ENCODE data around the gene TIE1. TPM values are rescaled to one million over a fixed set of nuclear protein-coding genes. Genes with fewer than 3 reads are reported as not detected.

The TIE1 gene
- total and polyA plus RNA-seq, 2 of the 13 experiments (the other 11 are each of a cell fraction or from before 2014, with no cell fraction given) = 0.58 to 0.84 TPM

GRCh38 chr1:43367904-43368645 is 67.3 kb downstream of the TIE1 start, which contains the start of gene ELOVL1 (continued):
- TF ChIP-seq CERS6 (CRISPR knock-in tag; IDR thresholded peaks at IDR 0.05) (no peak), ZNF143 (CRISPR knock-in tag; IDR thresholded peaks at IDR 0.05) (no peak), MTA3 (CRISPR knock-in tag; IDR thresholded peaks at IDR 0.05) (no peak), KLF11 (CRISPR knock-in tag; IDR thresholded peaks at IDR 0.05) (peak; percentile 94), TBX2 (CRISPR knock-in tag; IDR thresholded peaks at IDR 0.05; ENCODE audit: borderline replicate concordance) (peak; percentile 76; the same call in 1 of the 2 replicates), ZBTB38 (CRISPR knock-in tag; IDR thresholded peaks at IDR 0.05) (no peak; the same call in 1 of the 2 replicates), FOXJ3 (CRISPR knock-in tag; IDR thresholded peaks at IDR 0.05; ENCODE audit: borderline replicate concordance) (peak; percentile 50; the same call in 1 of the 2 replicates), ZNF816 (CRISPR knock-in tag; IDR thresholded peaks at IDR 0.05; ENCODE audit: borderline replicate concordance) (no peak; the same call in 1 of the 2 replicates), STAT6 (CRISPR knock-in tag; IDR thresholded peaks at IDR 0.05; ENCODE audit: borderline replicate concordance) (no peak), CHCHD3 (CRISPR knock-in tag; IDR thresholded peaks at IDR 0.05) (peak; percentile 34), KMT2A (CRISPR knock-in tag; IDR thresholded peaks at IDR 0.05) (peak; percentile 80), ZNF446 (CRISPR knock-in tag; IDR thresholded peaks at IDR 0.05) (peak; percentile 78; the same call in 1 of the 2 replicates), FOXP1 (IDR thresholded peaks at IDR 0.05) (no peak), FOXP1 (CRISPR knock-in tag; IDR thresholded peaks at IDR 0.05) (no peak; the same call in 1 of the 2 replicates), HNRNPK (IDR thresholded peaks at IDR 0.05; ENCODE audit: low read depth, low read length, poor library complexity, severe bottlenecking) (no peak), SIX4 (CRISPR knock-in tag; IDR thresholded peaks at IDR 0.05) (peak; percentile 33; the same call in 1 of the 2 replicates), ZNF782 (CRISPR knock-in tag; IDR thresholded peaks at IDR 0.05; ENCODE audit: borderline replicate concordance) (peak; percentile 69; the same call in 1 of the 2 replicates), HBP1 (CRISPR knock-in tag; IDR thresholded peaks at IDR 0.05; ENCODE audit: low read depth) (peak; percentile 70), JUNB (CRISPR knock-in tag; IDR thresholded peaks at IDR 0.05; ENCODE audit: borderline replicate concordance) (peak; percentile 65; the same call in 1 of the 2 replicates), HMG20B (CRISPR knock-in tag; conservative IDR thresholded peaks at IDR 0.05) (peak; percentile 60; the same call in 1 of the 2 replicates), TAF15 (IDR thresholded peaks at IDR 0.05; ENCODE audit: low read depth, low read length, poor library complexity, severe bottlenecking) (no peak), TOE1 (CRISPR knock-in tag; IDR thresholded peaks at IDR 0.05) (0 out of 2 replicates have a peak, but pooled peaks have one; percentile 55), CENPT (CRISPR knock-in tag; IDR thresholded peaks at IDR 0.05; ENCODE audit: low read depth) (peak; percentile 91)
- TF ChIP-seq, protein P1, sequence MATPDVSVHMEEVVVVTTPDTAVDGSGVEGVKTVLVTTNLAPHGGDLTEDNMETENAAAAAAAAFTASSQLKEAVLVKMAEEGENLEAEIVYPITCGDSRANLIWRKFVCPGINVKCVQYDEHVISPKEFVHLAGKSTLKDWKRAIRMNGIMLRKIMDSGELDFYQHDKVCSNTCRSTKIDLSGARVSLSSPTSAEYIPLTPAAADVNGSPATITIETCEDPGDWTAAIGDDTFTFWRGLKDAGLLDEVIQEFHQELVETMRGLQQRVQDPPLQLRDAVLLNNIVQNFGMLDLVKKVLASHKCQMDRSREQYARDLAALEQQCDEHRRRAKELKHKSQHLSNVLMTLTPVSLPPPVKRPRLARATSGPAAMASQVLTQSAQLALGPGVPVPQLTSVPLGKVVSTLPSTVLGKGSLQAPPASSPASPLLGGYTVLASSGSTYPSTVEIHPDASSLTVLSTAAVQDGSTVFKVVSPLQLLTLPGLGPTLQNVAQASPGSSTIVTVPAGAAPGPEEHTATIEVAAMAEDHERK (CRISPR knock-in tag; IDR thresholded peaks at IDR 0.05; ENCODE audit: low read depth) = no peak

All from HepG2 (cell line).